Measurements from ENCODE around the gene COL4A3. TPM values are rescaled to one million over a fixed set of nuclear protein-coding genes. Genes with fewer than 3 reads are reported as not detected.

COL4A3 gene
- polyA plus RNA-seq, 3 donors, result 0.03 TPM; not detected in 2

GRCh38 chr2:227308784-227309183 is 144.4 kb downstream of the COL4A3 start:
- H3K36me3 ChIP-seq (replicated peaks in 1 of 2; ENCODE audit: control insufficient read depth in 1 of 2, insufficient read depth in 2 of 2, low read length in 2 of 2), result no peaks in the 10 kb centered on the region
- H3K4me2 ChIP-seq (replicated peaks; ENCODE audit: extremely low read depth, low read length, poor library complexity, severe bottlenecking), result no peak overlapping the region
- Mint-ChIP-seq H3K4me3 (no peak overlapping the region), H3K27ac (no peak overlapping the region), H3K36me3 (no peaks in the 10 kb centered on the region), H3K4me1 (no peaks in the 10 kb centered on the region), H3K27me3 (ENCODE audit: low read depth in 3 of 3) (peaks cover 0 to 5% (median 2%) of the 10 kb centered on the region in 3 donors), H3K9me3 (peaks cover 0 to 3% (median 0%) of the 10 kb centered on the region in 7 donors)
- no peaks in the 10 kb centered on the region for H3K4me1 ChIP-seq (ENCODE audit: control insufficient read depth in 1 of 2, insufficient read depth in 2 of 2, low read length in 2 of 2)
- H3K27me3 ChIP-seq (ENCODE audit: control insufficient read depth in 2 of 2, insufficient read depth in 2 of 2, low read length in 2 of 2), result no peaks in the 10 kb centered on the region
- DNase-seq, result no peak
- H3K9me3 ChIP-seq (replicated peaks in 1 of 2; ENCODE audit: control insufficient read depth in 1 of 2, insufficient read depth in 1 of 2, low read length in 2 of 2), result no peaks in the 10 kb centered on the region
- no peak overlapping the region for H3K27ac ChIP-seq (ENCODE audit: low read depth in 1 of 2, low read length in 2 of 2)
- H4K20me1 ChIP-seq (ENCODE audit: insufficient read depth, low read length), result no peaks in the 10 kb centered on the region
- H3K79me2 ChIP-seq (ENCODE audit: insufficient read depth, low read length), result no peaks in the 10 kb centered on the region
- H2AFZ ChIP-seq (ENCODE audit: insufficient read depth, low read depth, low read length, poor library complexity, severe bottlenecking), result no peak overlapping the region
- 94% methylated on average over 2 of the region's 4 CpGs for WGBS (ENCODE audit: insufficient coverage)
- TF ChIP-seq CTCF (IDR thresholded peaks at IDR 0.05), result no peak
- intact Hi-C loops (cut with micrococcal nuclease), result no loop called here
- no peak overlapping the region for H3K4me3 ChIP-seq (replicated peaks in 1 of 3; ENCODE audit: low read depth in 2 of 3, low read length in 3 of 3)
- H3K9ac ChIP-seq (ENCODE audit: insufficient read depth, low read length, poor library complexity, severe bottlenecking), result no peak overlapping the region

GRCh38 chr2:227310756-227311110 is 146.3 kb downstream of the COL4A3 start:
- Mint-ChIP-seq H3K36me3 (no peaks in the 10 kb centered on the region), H3K9me3 (peaks cover 0 to 3% (median 0%) of the 10 kb centered on the region in 7 donors), H3K27ac (no peak overlapping the region), H3K27me3 (ENCODE audit: low read depth in 3 of 3) (peaks cover 0 to 5% (median 2%) of the 10 kb centered on the region in 3 donors), H3K4me3 (no peak overlapping the region), H3K4me1 (no peaks in the 10 kb centered on the region)
- Histone ChIP-seq H3K4me1 (ENCODE audit: control insufficient read depth in 1 of 2, insufficient read depth in 2 of 2, low read length in 2 of 2) (no peaks in the 10 kb centered on the region), H3K9ac (ENCODE audit: insufficient read depth, low read length, poor library complexity, severe bottlenecking) (no peak overlapping the region), H3K27me3 (ENCODE audit: control insufficient read depth in 2 of 2, insufficient read depth in 2 of 2, low read length in 2 of 2) (no peaks in the 10 kb centered on the region), H3K4me3 (replicated peaks in 1 of 3; ENCODE audit: low read depth in 2 of 3, low read length in 3 of 3) (no peak overlapping the region), H3K9me3 (replicated peaks in 1 of 2; ENCODE audit: control insufficient read depth in 1 of 2, insufficient read depth in 1 of 2, low read length in 2 of 2) (no peaks in the 10 kb centered on the region), H4K20me1 (ENCODE audit: insufficient read depth, low read length) (no peaks in the 10 kb centered on the region), H3K79me2 (ENCODE audit: insufficient read depth, low read length) (no peaks in the 10 kb centered on the region), H3K4me2 (replicated peaks; ENCODE audit: extremely low read depth, low read length, poor library complexity, severe bottlenecking) (no peak overlapping the region), H3K27ac (ENCODE audit: low read depth in 1 of 2, low read length in 2 of 2) (no peak overlapping the region), H2AFZ (ENCODE audit: insufficient read depth, low read depth, low read length, poor library complexity, severe bottlenecking) (no peak overlapping the region), H3K36me3 (replicated peaks in 1 of 2; ENCODE audit: control insufficient read depth in 1 of 2, insufficient read depth in 2 of 2, low read length in 2 of 2) (no peaks in the 10 kb centered on the region)
- intact Hi-C loops (cut with micrococcal nuclease), result no loop called here
- no peak for TF ChIP-seq CTCF (IDR thresholded peaks at IDR 0.05)
- DNase-seq, result no peak
- WGBS (ENCODE audit: insufficient coverage), result no CpG with 5 or more reads among the region's 4 CpGs
